Measurements from ENCODE around the gene UGT3A1. TPM values are rescaled to one million over a fixed set of nuclear protein-coding genes. Genes with fewer than 3 reads are reported as not detected.
A peak's percentile ranks its signal among the peaks of the same experiment; 100 is the strongest.

UGT3A1 gene
- total and polyA plus RNA-seq, 2 experiments from 2014 or later = 27.9 to 35.4 TPM

DNA sequence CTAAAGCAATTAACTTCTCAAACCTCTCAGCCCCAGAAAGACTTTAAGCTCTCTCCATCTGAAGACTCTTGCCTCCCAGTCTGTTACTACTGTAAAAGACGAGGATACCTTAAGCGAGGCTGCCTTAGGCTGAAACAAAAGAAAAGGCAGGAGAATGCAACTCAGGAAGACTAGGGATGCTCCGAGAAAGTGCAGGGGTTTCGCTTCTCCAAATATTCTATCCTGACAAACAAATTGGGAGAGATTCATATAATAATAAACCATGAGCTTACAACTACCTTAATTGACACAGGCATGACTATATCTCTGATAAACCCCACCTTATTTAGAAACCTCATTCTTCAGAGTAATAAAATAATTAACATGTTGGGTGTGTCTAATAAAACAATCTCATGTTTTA lies 4.9 kb upstream of the UGT3A1 start:
- Histone ChIP-seq H3K27ac (no peak overlapping the region), H2AFZ (no peak overlapping the region), H3K27me3 (peaks cover 13% of the 10 kb centered on the region), H3K4me2 (no peak overlapping the region), H3K4me1 (ENCODE audit: insufficient read depth) (no peaks in the 10 kb centered on the region), H3K79me2 (no peaks in the 10 kb centered on the region), H4K20me1 (ENCODE audit: insufficient read depth, poor library complexity, severe bottlenecking) (no peaks in the 10 kb centered on the region), H3K4me3 (no peak overlapping the region), H3K36me3 (replicated peaks; ENCODE audit: insufficient read depth, low read depth) (no peaks in the 10 kb centered on the region), H3K9me3 (ENCODE audit: low read depth) (no peaks in the 10 kb centered on the region), H3K9me2 (replicated peaks; ENCODE audit: insufficient read depth) (no peaks in the 10 kb centered on the region)
- TF ChIP-seq, protein P1, sequence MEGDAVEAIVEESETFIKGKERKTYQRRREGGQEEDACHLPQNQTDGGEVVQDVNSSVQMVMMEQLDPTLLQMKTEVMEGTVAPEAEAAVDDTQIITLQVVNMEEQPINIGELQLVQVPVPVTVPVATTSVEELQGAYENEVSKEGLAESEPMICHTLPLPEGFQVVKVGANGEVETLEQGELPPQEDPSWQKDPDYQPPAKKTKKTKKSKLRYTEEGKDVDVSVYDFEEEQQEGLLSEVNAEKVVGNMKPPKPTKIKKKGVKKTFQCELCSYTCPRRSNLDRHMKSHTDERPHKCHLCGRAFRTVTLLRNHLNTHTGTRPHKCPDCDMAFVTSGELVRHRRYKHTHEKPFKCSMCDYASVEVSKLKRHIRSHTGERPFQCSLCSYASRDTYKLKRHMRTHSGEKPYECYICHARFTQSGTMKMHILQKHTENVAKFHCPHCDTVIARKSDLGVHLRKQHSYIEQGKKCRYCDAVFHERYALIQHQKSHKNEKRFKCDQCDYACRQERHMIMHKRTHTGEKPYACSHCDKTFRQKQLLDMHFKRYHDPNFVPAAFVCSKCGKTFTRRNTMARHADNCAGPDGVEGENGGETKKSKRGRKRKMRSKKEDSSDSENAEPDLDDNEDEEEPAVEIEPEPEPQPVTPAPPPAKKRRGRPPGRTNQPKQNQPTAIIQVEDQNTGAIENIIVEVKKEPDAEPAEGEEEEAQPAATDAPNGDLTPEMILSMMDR (IDR thresholded peaks at IDR 0.05; ENCODE audit: poor library complexity) = no peak
- TF ChIP-seq EZH2 (IDR thresholded peaks at IDR 0.05; ENCODE audit: borderline replicate concordance) (no peak), EZH2phosphoT487 (IDR thresholded peaks at IDR 0.05; ENCODE audit: low read depth, severe bottlenecking, unreplicated experiment) (no peak)
- WGBS (ENCODE audit: low lambda C conversion rate, missing lambda C conversion rate) = 73% methylated on average over 4 of the region's 4 CpGs
- no peak for DNase-seq (ENCODE audit: low spot score)

DNA sequence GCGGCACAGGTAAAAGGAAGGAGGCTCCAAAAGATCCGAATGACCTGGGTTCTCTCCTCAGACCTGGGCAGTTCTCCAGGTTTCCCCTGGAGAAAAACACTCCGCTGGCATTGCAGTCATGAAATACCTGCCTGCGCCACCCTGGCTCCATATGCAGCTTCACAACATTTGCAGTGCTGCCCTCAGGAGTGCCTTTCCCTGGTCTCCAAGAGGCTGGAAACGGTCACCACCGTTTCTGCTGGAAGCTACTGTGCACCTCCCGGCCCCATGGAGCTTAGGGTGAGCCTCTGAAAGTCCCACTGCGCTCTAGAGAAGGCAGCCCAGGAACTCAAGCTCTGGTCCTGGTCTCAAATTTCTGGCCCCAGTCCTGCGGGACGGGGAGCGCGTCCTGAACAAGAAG lies 670 bp downstream of the UGT3A1 start:
- Histone ChIP-seq H3K9me3 (ENCODE audit: low read depth) (no peaks in the 10 kb centered on the region), H3K36me3 (replicated peaks; ENCODE audit: insufficient read depth, low read depth) (no peaks in the 10 kb centered on the region), H3K4me2 (peak overlapping the region; percentile 76), H3K9me2 (replicated peaks; ENCODE audit: insufficient read depth) (no peaks in the 10 kb centered on the region), H3K79me2 (no peaks in the 10 kb centered on the region), H3K27me3 (peaks cover 29% of the 10 kb centered on the region), H2AFZ (no peak overlapping the region), H3K4me3 (no peak overlapping the region), H4K20me1 (ENCODE audit: insufficient read depth, poor library complexity, severe bottlenecking) (no peaks in the 10 kb centered on the region), H3K4me1 (ENCODE audit: insufficient read depth) (no peaks in the 10 kb centered on the region), H3K27ac (no peak overlapping the region)
- DNase-seq (ENCODE audit: low spot score) = no peak
- TF ChIP-seq EZH2 (IDR thresholded peaks at IDR 0.05; ENCODE audit: borderline replicate concordance) (no peak), EZH2phosphoT487 (IDR thresholded peaks at IDR 0.05; ENCODE audit: low read depth, severe bottlenecking, unreplicated experiment) (no peak)
- TF ChIP-seq, protein P1 (IDR thresholded peaks at IDR 0.05; ENCODE audit: poor library complexity) = no peak
- 30% methylated on average over 12 of the region's 12 CpGs for WGBS (ENCODE audit: low lambda C conversion rate, missing lambda C conversion rate)

GRCh38 chr5:35988529-35988928 lies 2.7 kb downstream of the UGT3A1 start:
- TF ChIP-seq, protein P1 (IDR thresholded peaks at IDR 0.05; ENCODE audit: poor library complexity) = no peak
- TF ChIP-seq EZH2 (IDR thresholded peaks at IDR 0.05; ENCODE audit: borderline replicate concordance) = no peak
- TF ChIP-seq EZH2phosphoT487 (IDR thresholded peaks at IDR 0.05; ENCODE audit: low read depth, severe bottlenecking, unreplicated experiment) = no peak
- no peaks in the 10 kb centered on the region for H4K20me1 ChIP-seq (ENCODE audit: insufficient read depth, poor library complexity, severe bottlenecking)
- H2AFZ ChIP-seq = no peak overlapping the region
- peaks cover 29% of the 10 kb centered on the region for H3K27me3 ChIP-seq
- no peaks in the 10 kb centered on the region for H3K4me1 ChIP-seq (ENCODE audit: insufficient read depth)
- no peaks in the 10 kb centered on the region for H3K9me2 ChIP-seq (replicated peaks; ENCODE audit: insufficient read depth)
- H3K27ac ChIP-seq = no peak overlapping the region
- no peaks in the 10 kb centered on the region for H3K36me3 ChIP-seq (replicated peaks; ENCODE audit: insufficient read depth, low read depth)
- H3K9me3 ChIP-seq (ENCODE audit: low read depth) = no peaks in the 10 kb centered on the region
- WGBS (ENCODE audit: low lambda C conversion rate, missing lambda C conversion rate) = 85% methylated on average over 4 of the region's 4 CpGs
- H3K4me2 ChIP-seq = no peak overlapping the region
- no peaks in the 10 kb centered on the region for H3K79me2 ChIP-seq
- no peak for DNase-seq (ENCODE audit: low spot score)
- no peak overlapping the region for H3K4me3 ChIP-seq

- Histone ChIP-seq H3K36me3 (replicated peaks; ENCODE audit: insufficient read depth, low read depth) (no peaks in the 10 kb centered on the region), H3K4me1 (ENCODE audit: insufficient read depth) (no peaks in the 10 kb centered on the region), H3K27ac (no peak overlapping the region), H4K20me1 (ENCODE audit: insufficient read depth, poor library complexity, severe bottlenecking) (no peaks in the 10 kb centered on the region), H3K4me2 (no peak overlapping the region), H3K9me2 (replicated peaks; ENCODE audit: insufficient read depth) (no peaks in the 10 kb centered on the region), H2AFZ (no peak overlapping the region), H3K4me3 (no peak overlapping the region), H3K79me2 (no peaks in the 10 kb centered on the region), H3K27me3 (peaks cover 26% of the 10 kb centered on the region), H3K9me3 (ENCODE audit: low read depth) (no peaks in the 10 kb centered on the region)
- no peak for TF ChIP-seq EZH2 (IDR thresholded peaks at IDR 0.05; ENCODE audit: borderline replicate concordance)
- TF ChIP-seq, protein P1 (IDR thresholded peaks at IDR 0.05; ENCODE audit: poor library complexity) = no peak
- TF ChIP-seq EZH2phosphoT487 (IDR thresholded peaks at IDR 0.05; ENCODE audit: low read depth, severe bottlenecking, unreplicated experiment) = no peak
- DNase-seq (ENCODE audit: low spot score) = no peak
- WGBS (ENCODE audit: low lambda C conversion rate, missing lambda C conversion rate) = 64% methylated on average over 3 of the region's 3 CpGs
Measured at GRCh38 chr5:35987776-35988175, 3.4 kb downstream of the UGT3A1 start.

Data from hepatocyte (in vitro differentiated cells).